ENCODE data around the gene SOX10. TPM values are rescaled to one million over a fixed set of nuclear protein-coding genes. Genes with fewer than 3 reads are reported as not detected.
"Not testable (repeated sequence)": the region's sequence is repeated elsewhere in the genome, so short reads cannot be mapped to it uniquely, and the experiment has no call there.

The SOX10 gene
- total RNA-seq, 1 experiment from 2014 or later = not detected

DNA sequence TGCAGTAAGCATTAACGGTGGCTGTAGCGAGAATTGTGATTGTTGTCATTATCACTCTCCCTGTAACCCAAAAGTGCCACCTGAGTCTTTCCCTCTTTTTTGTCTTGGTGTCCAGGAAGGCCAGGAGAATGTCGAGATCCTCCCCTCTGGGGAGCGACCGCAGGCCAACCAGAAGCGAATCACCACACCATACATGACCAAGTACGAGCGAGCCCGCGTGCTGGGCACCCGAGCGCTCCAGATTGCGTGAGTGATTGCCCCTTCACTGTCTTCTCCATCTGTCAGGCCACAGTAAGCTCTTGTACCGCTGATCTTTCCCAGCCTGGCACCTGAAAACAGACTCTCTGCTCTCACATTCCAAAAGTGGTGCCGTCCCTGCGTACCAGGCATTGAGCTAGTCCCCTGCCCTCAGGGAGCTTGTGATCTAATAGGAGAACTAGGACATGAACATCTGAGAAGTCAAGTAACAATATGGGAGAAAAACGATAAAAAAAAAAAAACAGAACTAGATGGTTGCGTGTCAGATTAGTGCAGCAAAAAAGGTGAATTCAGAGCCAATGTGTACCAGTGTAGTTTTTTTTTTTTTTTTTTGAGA, 25.0 kb downstream of the SOX10 start:
- BruUV-seq (replicated peaks) = no TSS peak
- no peaks in the 10 kb centered on the region; the same call in 1 of the 2 replicates for H3K36me3 ChIP-seq (ENCODE audit: control insufficient read depth, insufficient read depth, low read length)

DNA sequence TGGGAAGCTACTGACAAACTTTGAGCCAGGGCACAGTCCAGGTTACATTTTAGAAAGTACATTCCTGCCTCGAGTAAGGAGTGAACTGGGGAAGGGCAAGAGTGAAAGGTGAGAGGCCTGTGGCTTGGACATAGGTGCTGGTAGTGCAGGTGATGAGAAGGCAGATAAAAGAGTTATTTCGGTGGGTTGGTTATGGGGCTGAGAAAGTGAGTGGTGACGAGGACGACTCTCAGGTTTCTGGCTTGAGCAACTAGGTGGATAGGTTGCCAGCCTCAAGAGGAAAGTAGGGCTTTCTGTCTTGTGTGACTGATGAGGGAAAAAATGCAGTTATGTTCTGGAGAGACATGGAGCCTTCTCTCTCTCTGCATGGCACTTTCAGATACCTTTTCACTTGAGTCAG, 27.1 kb downstream of the SOX10 start:
- TF ChIP-seq SIN3A (IDR thresholded peaks at IDR 0.05; ENCODE audit: borderline replicate concordance, insufficient read depth, low read depth, low read length) (no peak), POLR2AphosphoS5 (IDR thresholded peaks at IDR 0.05; ENCODE audit: low read depth, low read length) (no peak), TCF7L2 (IDR thresholded peaks at IDR 0.05; ENCODE audit: low read depth, low read length) (no peak)
- TF ChIP-seq, protein P1, sequence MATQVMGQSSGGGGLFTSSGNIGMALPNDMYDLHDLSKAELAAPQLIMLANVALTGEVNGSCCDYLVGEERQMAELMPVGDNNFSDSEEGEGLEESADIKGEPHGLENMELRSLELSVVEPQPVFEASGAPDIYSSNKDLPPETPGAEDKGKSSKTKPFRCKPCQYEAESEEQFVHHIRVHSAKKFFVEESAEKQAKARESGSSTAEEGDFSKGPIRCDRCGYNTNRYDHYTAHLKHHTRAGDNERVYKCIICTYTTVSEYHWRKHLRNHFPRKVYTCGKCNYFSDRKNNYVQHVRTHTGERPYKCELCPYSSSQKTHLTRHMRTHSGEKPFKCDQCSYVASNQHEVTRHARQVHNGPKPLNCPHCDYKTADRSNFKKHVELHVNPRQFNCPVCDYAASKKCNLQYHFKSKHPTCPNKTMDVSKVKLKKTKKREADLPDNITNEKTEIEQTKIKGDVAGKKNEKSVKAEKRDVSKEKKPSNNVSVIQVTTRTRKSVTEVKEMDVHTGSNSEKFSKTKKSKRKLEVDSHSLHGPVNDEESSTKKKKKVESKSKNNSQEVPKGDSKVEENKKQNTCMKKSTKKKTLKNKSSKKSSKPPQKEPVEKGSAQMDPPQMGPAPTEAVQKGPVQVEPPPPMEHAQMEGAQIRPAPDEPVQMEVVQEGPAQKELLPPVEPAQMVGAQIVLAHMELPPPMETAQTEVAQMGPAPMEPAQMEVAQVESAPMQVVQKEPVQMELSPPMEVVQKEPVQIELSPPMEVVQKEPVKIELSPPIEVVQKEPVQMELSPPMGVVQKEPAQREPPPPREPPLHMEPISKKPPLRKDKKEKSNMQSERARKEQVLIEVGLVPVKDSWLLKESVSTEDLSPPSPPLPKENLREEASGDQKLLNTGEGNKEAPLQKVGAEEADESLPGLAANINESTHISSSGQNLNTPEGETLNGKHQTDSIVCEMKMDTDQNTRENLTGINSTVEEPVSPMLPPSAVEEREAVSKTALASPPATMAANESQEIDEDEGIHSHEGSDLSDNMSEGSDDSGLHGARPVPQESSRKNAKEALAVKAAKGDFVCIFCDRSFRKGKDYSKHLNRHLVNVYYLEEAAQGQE (IDR thresholded peaks at IDR 0.05; ENCODE audit: insufficient read depth in 1 of 2, low read depth in 2 of 2, low read length in 1 of 2) = no peak
- TF ChIP-seq, protein P2, sequence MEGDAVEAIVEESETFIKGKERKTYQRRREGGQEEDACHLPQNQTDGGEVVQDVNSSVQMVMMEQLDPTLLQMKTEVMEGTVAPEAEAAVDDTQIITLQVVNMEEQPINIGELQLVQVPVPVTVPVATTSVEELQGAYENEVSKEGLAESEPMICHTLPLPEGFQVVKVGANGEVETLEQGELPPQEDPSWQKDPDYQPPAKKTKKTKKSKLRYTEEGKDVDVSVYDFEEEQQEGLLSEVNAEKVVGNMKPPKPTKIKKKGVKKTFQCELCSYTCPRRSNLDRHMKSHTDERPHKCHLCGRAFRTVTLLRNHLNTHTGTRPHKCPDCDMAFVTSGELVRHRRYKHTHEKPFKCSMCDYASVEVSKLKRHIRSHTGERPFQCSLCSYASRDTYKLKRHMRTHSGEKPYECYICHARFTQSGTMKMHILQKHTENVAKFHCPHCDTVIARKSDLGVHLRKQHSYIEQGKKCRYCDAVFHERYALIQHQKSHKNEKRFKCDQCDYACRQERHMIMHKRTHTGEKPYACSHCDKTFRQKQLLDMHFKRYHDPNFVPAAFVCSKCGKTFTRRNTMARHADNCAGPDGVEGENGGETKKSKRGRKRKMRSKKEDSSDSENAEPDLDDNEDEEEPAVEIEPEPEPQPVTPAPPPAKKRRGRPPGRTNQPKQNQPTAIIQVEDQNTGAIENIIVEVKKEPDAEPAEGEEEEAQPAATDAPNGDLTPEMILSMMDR (IDR thresholded peaks at IDR 0.05) = no peak
- BruUV-seq (replicated peaks) = no TSS peak
- Histone ChIP-seq H3K4me3 (ENCODE audit: low read depth in 2 of 2, low read length in 2 of 2) (no peak overlapping the region), H3K27me3 (ENCODE audit: control insufficient read depth, insufficient read depth, low read length) (no peaks in the 10 kb centered on the region), H3K9me3 (ENCODE audit: control insufficient read depth, insufficient read depth, low read depth, low read length) (no peaks in the 10 kb centered on the region), H3K36me3 (ENCODE audit: control insufficient read depth, insufficient read depth, low read length) (no peaks in the 10 kb centered on the region; the same call in none of the 2 replicates), H3K27ac (ENCODE audit: low read length) (no peak overlapping the region), H3K4me1 (ENCODE audit: control insufficient read depth, insufficient read depth, low read length) (peaks cover 6% of the 10 kb centered on the region; the same call in 1 of the 2 replicates)
- ATAC-seq = no peak
- intact Hi-C loops (cut with micrococcal nuclease; ENCODE audit: unreplicated experiment) = no loop called here
- in situ Hi-C loops (cut with HindIII; ENCODE audit: low pct_unique_long_range_greater_than_20kb, low sequenced_read_pairs) = no loop called here
- CTCF ChIA-PET = no interaction called here
- POLR2A ChIA-PET = no interaction called here
- DNase-seq (ENCODE audit: low read depth, low spot score) = no peak

More for the DNA sequence above, 25.0 kb downstream of the SOX10 start:
- CTCF ChIA-PET = no interaction called here
- POLR2A ChIA-PET = no interaction called here
- no peak for DNase-seq (ENCODE audit: low read depth, low spot score)
- no peak overlapping the region for H3K27ac ChIP-seq (ENCODE audit: low read length)
- no peak for ATAC-seq
- H3K27me3 ChIP-seq (ENCODE audit: control insufficient read depth, insufficient read depth, low read length) = no peaks in the 10 kb centered on the region
- in situ Hi-C loops (cut with HindIII; ENCODE audit: low pct_unique_long_range_greater_than_20kb, low sequenced_read_pairs) (no loop called here), intact Hi-C loops (cut with micrococcal nuclease; ENCODE audit: unreplicated experiment) (no loop called here)
- no peaks in the 10 kb centered on the region for H3K9me3 ChIP-seq (ENCODE audit: control insufficient read depth, insufficient read depth, low read depth, low read length)
- H3K4me1 ChIP-seq (ENCODE audit: control insufficient read depth, insufficient read depth, low read length) = peaks cover 6% of the 10 kb centered on the region; the same call in 1 of the 2 replicates
- no peak overlapping the region for H3K4me3 ChIP-seq (ENCODE audit: low read depth in 2 of 2, low read length in 2 of 2)
- TF ChIP-seq, protein P2 (IDR thresholded peaks at IDR 0.05) = no peak

DNA sequence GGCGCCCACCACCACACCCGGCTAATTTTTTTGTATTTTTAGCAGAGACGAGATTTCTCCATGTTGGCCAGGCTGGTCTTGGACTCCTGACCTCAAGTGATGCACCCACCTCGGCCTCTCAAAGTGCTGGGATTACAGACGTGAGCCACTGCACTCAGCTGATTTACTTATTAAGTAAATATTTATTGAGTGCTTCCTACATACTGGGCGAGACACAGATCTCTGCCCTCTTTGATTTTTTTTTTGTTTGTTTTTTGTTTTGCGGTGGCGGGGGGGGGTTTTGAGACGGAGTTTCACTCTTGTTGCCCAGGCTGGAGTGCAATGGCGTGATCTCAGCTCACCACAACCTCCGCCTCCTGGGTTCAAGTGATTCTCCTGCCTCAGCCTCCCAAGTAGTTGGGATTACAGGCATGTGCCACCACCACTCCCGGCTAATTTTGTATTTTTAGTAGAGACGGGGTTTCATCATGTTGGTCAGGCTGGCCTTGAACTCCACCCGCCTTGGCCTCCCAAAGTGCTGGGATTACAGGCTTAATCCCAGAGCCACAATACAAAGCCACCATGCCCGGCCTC, 28.4 kb downstream of the SOX10 start:
- H3K36me3 ChIP-seq (ENCODE audit: control insufficient read depth, insufficient read depth, low read length); in situ Hi-C loops (cut with HindIII; ENCODE audit: low pct_unique_long_range_greater_than_20kb, low sequenced_read_pairs); DNase-seq (ENCODE audit: low read depth, low spot score); H3K4me3 ChIP-seq (ENCODE audit: low read depth in 2 of 2, low read length in 2 of 2); H3K27ac ChIP-seq (ENCODE audit: low read length); H3K4me1 ChIP-seq (ENCODE audit: control insufficient read depth, insufficient read depth, low read length); ATAC-seq; H3K9me3 ChIP-seq (ENCODE audit: control insufficient read depth, insufficient read depth, low read depth, low read length); POLR2A ChIA-PET; BruUV-seq (replicated peaks); H3K27me3 ChIP-seq (ENCODE audit: control insufficient read depth, insufficient read depth, low read length); intact Hi-C loops (cut with micrococcal nuclease; ENCODE audit: unreplicated experiment); CTCF ChIA-PET: not testable (repeated sequence)

Data from Panc1 (cell line).